Stimulated activated CD4-positive, alpha-beta T cell treated with anti-CD3 and anti-CD28 coated beads, Interleukin-12 subunit alpha, Interleukin-12 subunit beta, amount 100 ng/mL, for 24 hours (primary cell): ENCODE measurements around the gene ZNF417.
A peak's percentile ranks its signal among the peaks of the same experiment; 100 is the strongest.
"Not testable (repeated sequence)": the region's sequence is repeated elsewhere in the genome, so short reads cannot be mapped to it uniquely, and the experiment has no call there.

ENCODE experiments used
- DNase-seq, 2 experiments: peaks; one replicate each; pipeline ENCODE4 v3.0.0-alpha.2; 2020; ENCODE audit warnings: low read depth in 2 of 2

The ZNF417 gene

GRCh38 chr19:57916168-57916995, at the start of gene ZNF417:
TSS of gene ZNF417 (minus strand) at chr19:57916592. CDS start at chr19:57916411, 181 bp downstream.
- DNase-seq, result peak; percentile 66 to 72

- no peak for DNase-seq
Measured at GRCh38 chr19:57964761-57965160, 48.4 kb upstream of the ZNF417 start.

- DNase-seq, result no peak
Measured at GRCh38 chr19:57961785-57962184, 45.4 kb upstream of the ZNF417 start.

DNA sequence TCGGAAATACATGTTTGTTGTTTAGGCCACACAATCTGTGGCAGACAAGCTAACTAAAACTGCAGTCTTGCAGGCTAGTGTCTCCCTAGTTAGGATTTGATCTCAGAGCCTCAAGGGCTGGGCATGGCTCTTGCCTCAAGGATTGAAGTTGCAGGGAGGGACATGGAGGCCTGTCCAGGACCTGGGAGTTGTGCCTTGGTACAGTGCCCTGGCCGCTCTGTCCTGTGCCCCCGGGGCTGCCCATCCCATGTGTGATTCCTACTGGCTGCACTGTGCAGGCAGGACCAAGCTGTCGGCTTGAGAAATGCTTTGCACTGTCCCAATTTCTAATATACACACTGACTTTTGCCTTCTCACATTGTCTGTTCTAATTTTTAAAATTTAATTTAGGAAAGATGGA, 38.6 kb upstream of the ZNF417 start:
- no peak for DNase-seq

- no peak for DNase-seq
Measured at GRCh38 chr19:57949702-57950101, 33.3 kb upstream of the ZNF417 start.

- DNase-seq, result no peak
Measured at GRCh38 chr19:57949296-57949695, 32.9 kb upstream of the ZNF417 start.

DNA sequence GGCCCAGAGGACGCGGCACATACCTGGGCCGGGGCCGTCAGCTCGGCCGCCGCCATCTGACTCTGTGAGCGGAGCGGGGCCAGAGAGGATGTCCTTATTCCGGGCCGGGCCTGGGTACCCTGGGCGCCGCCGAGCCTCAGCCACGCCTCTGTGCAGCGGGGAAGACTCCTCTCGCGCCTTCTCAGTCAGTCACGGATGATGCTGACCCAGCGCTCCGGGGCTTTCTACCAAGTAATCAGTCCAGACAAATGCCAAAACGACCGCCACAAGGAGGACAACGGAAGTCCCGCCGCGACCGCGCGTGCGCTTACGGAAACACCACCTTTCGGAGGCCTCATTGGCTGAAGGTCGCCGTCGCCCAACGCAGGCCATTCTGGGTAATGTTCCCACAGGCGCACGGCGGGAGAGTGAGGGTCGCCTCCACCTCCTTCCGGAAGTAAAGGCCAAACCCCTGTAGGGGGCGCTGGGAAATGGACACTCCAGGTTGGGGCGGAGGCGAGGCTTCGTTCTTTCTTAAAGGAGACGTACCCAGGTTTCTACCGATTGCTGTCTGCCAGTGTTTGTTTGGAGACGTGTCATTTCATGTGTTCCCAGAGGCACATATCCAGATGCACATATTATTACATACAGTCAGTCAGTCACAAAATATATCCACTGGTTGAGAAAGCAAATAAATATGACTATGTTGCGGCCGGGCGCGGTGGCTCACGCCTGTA, 31.2 kb upstream of the ZNF417 start, which contains the start of gene ZNF256:
Gene ZNF256 (minus strand): TSS at position 288 of the 716 bp plus-strand sequence. CDS start 232 bp downstream, at position 56.
- DNase-seq, result peak; percentile 86 to 87

DNA sequence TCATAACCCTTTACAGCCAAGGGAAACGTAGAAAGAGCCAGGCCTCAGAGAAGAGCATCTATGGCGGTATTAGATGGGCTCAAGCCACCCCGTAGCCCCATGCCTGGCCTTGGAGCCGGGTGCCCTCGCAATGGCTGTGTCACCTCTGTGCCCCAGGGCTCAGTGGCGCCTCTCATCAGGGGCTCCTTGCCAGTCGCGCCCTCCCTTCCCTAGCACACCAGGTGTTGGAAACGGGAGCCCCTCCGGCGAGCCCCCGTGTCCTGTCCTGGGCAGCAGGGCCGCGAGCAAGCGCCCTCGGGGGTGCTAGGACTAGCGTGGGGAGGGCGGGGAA, 30.7 kb upstream of the ZNF417 start:
- no peak for DNase-seq

DNA sequence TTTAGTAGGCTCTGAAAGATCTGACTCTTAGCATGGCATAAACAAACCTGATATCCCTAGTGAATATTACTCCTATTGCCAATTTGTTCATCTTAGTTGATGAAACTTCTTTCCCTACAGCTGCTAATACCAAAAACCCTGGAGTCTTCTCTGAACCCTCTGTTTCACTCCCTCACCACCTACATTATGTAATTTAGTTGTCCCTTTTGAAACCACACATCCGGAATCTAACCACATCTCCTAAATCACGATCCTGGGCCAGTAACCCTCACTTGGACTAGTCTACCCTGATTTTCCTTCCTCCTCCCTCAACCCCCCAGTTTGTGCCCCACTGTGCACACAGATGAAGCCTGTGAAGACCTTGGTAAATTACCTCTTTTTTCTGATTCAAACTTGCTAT, 29.9 kb upstream of the ZNF417 start:
- DNase-seq, result no peak

GRCh38 chr19:57941593-57941992, 25.2 kb upstream of the ZNF417 start:
- DNase-seq, result no peak

DNA sequence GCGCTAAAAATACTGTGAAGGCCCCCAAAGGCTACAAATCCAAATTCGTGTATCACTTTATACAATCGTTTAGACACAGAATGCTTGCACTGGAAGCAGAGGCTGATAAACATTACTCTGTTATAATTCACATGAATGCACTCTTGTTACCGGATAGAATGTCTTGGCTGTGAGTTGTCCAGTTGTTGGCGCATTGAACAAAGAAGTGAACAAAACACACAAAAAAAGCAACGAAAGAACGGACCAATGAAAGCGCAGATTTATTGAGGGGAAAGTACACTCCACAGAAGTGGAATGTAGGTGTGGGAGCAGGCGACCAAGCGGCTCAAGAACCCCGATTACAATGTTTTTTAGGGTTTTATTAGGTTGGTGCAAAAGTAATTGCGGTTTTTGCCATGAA, 19.3 kb upstream of the ZNF417 start:
- no peak for DNase-seq

- no peak for DNase-seq
Measured at GRCh38 chr19:57934820-57935665, 18.7 kb upstream of the ZNF417 start, which contains the start of gene ZNF418. TSS of gene ZNF418 (minus strand) at chr19:57935402. CDS start at chr19:57933822, 1,580 bp downstream.

DNA sequence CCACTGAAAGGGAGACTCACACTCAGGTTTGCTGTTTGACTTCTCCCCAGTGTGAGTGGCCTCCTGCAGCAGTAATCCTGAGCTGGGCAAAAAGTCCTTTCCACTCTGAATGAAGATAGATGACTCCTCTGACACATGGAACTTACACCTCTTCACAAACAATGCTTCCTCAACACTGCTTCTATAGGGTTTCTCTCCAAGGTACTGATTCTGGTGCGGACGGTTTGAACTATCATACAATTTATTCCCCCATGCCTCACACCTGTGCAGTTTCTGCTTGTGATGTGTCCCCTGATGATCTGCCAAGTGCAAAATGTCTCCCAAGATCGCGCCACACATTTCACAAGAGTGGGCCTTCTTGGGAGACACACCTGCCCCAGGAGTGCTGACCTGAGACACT, 11.2 kb upstream of the ZNF417 start:
- DNase-seq, result no peak

GRCh38 chr19:57914531-57914930, 1.9 kb downstream of the ZNF417 start:
- no peak for DNase-seq

DNA sequence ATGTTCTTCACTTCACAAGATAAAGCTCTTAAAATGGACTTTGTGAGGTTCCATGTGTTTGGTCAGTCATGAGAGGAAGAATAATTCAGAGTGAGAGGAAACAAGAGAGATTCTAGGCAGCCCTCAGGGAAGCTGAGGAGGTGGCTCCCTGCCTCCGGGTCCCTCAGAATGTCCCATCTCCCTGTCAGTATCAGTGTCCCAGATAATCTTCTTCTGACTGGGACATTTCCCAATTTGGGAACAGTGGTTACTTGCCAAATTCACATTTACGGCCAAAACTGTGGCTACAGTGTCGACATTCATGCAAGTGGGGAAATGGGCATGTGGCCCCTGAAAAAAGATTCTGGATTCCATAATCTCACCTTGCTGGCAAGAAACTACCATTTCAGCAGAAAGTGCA, 9.0 kb downstream of the ZNF417 start:
- no peak for DNase-seq

DNA sequence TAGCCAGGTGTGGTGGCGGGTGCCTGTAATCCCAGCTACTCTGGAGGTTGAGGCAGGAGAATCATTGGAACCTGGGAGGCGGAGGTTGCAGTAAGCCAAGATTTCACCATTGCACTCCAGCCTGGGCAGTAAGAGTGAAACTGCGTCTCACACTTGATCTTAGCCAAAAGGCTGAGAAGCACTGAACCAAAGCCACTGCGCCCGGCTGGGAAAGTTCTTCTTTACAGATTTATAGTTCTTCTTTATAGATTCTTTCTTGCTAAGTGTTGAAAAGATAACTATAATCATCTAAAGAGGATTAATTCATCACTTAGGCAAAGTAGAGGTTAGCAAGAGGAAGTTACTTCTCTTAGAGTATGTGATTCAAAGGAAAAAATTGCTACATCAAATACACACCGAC, 11.1 kb downstream of the ZNF417 start:
- DNase-seq, result no peak

GRCh38 chr19:57903618-57904184, 12.7 kb downstream of the ZNF417 start:
- DNase-seq, result no peak

GRCh38 chr19:57900311-57900710, 16.1 kb downstream of the ZNF417 start:
- no peak for DNase-seq

DNA sequence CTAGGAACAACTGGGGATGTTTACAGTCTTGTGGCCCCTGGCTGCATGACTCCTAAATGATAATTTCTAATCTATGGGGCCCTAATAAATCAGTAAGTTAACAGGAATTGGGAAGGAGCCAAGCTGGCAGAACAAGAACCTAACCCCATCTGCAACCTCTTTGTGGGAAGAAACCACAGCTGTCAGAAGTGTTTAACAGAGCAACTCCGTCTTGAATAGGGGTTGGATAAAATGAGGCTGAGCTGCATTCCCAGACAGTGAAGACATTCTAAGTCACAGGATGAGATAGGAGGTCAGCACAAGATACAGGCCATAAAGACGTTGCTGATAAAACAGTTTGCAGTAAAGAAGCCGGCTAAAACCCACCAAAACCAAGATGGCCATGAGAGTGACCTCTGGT, 25.7 kb downstream of the ZNF417 start:
- DNase-seq, result not testable (repeated sequence)

- DNase-seq, result peak; percentile 66 to 79
Measured at GRCh38 chr19:57888560-57889231, 27.7 kb downstream of the ZNF417 start, which contains the start of gene ZNF814. TSS of gene ZNF814 (minus strand) at chr19:57889037. CDS start at chr19:57888802, 235 bp downstream.

GRCh38 chr19:57888107-57888559, 28.3 kb downstream of the ZNF417 start:
- no peak for DNase-seq
